H9 (cell line): Measurements from ENCODE around the gene DPM1. TPM values are rescaled to one million over a fixed set of nuclear protein-coding genes. Genes with fewer than 3 reads are reported as not detected.

Experiments used
- DNase-seq: peaks from one replicate; pipeline ENCODE4 v3.0.0-alpha.2; 2017
- H2AFZ ChIP-seq: one replicate; pipeline ENCODE4 v1.6.1; 2013; ENCODE audit warnings: mild to moderate bottlenecking, low read length, control low read depth, moderate library complexity
- H2AK5ac ChIP-seq: 2 replicates; pipeline ENCODE4 v1.6.1; 2013; ENCODE audit warnings: low read length, control low read depth, mixed read lengths; ENCODE audit not compliant: insufficient read length
- H2BK120ac ChIP-seq: one replicate; pipeline ENCODE4 v1.6.1; 2013; ENCODE audit warnings: low read depth, mild to moderate bottlenecking, low read length, control low read depth, inconsistent platforms; ENCODE audit not compliant: poor library complexity, severe bottlenecking
- H2BK12ac ChIP-seq: 2 replicates; pipeline ENCODE4 v1.6.1; 2013; ENCODE audit warnings: low read length, control low read depth, mixed read lengths, low read depth; ENCODE audit not compliant: insufficient read length
- H2BK15ac ChIP-seq: 2 replicates; pipeline ENCODE4 v1.6.1; 2013; ENCODE audit warnings: low read depth, low read length, control low read depth
- H2BK20ac ChIP-seq: one replicate; pipeline ENCODE4 v1.6.1; 2013; ENCODE audit warnings: low read depth, mild to moderate bottlenecking, low read length, control low read depth, inconsistent platforms; ENCODE audit not compliant: poor library complexity, severe bottlenecking
- H2BK5ac ChIP-seq: 2 replicates; pipeline ENCODE4 v1.6.1; 2013; ENCODE audit warnings: low read length, control low read depth, mixed read lengths; ENCODE audit not compliant: insufficient read length
- H3K14ac ChIP-seq: 2 replicates; pipeline ENCODE4 v1.6.1; 2013; ENCODE audit warnings: low read length, control low read depth; ENCODE audit not compliant: insufficient read depth
- H3K18ac ChIP-seq: 2 replicates; pipeline ENCODE4 v1.6.1; 2013; ENCODE audit warnings: low read depth, mild to moderate bottlenecking, mixed read lengths, low read length, control low read depth; ENCODE audit not compliant: insufficient read length
- H3K23ac ChIP-seq: 2 replicates; pipeline ENCODE4 v1.6.1; 2013; ENCODE audit warnings: low read length, control low read depth, mixed read lengths, low read depth; ENCODE audit not compliant: insufficient read length
- H3K23me2 ChIP-seq: 2 replicates; pipeline ENCODE4 v1.6.1; 2013; ENCODE audit warnings: low read depth, mild to moderate bottlenecking, mixed read lengths, low read length, control low read depth; ENCODE audit not compliant: insufficient read length, poor library complexity, severe bottlenecking
- H3K27ac ChIP-seq: 2 replicates; pipeline ENCODE4 v1.5.1; 2013; ENCODE audit warnings: low read length, control low read depth, mixed read lengths, low read depth; ENCODE audit not compliant: insufficient read length
- H3K27me3 ChIP-seq: 2 replicates; pipeline ENCODE4 v1.6.1; 2013; ENCODE audit warnings: low read length, control low read depth, inconsistent platforms; ENCODE audit not compliant: insufficient read depth
- H3K4ac ChIP-seq: 2 replicates; pipeline ENCODE4 v1.6.1; 2013; ENCODE audit warnings: low read depth, mild to moderate bottlenecking, control low read depth, inconsistent platforms, low read length, moderate library complexity
- H3K4me1 ChIP-seq: 2 replicates; pipeline ENCODE4 v1.6.1; 2013; ENCODE audit warnings: low read length, control low read depth, inconsistent platforms; ENCODE audit not compliant: insufficient read depth
- H3K4me2 ChIP-seq: 2 replicates; pipeline ENCODE4 v1.6.1; 2013; ENCODE audit warnings: low read length, control low read depth, mixed read lengths; ENCODE audit not compliant: insufficient read length, insufficient read depth
- H3K56ac ChIP-seq: 2 replicates; pipeline ENCODE4 v1.6.1; 2013; ENCODE audit warnings: low read depth, mild to moderate bottlenecking, mixed read lengths, low read length, control low read depth; ENCODE audit not compliant: insufficient read length
- H3K79me1 ChIP-seq: 2 replicates; pipeline ENCODE4 v1.6.1; 2013; ENCODE audit warnings: low read depth, mild to moderate bottlenecking, moderate library complexity, low read length, control low read depth, inconsistent platforms; ENCODE audit not compliant: insufficient read depth, poor library complexity, severe bottlenecking
- H3K79me2 ChIP-seq: 2 replicates; pipeline ENCODE4 v1.6.1; 2013; ENCODE audit warnings: low read length, control low read depth, inconsistent platforms; ENCODE audit not compliant: insufficient read depth
- H3K9ac ChIP-seq: 2 replicates; pipeline ENCODE4 v1.6.1; 2013; ENCODE audit warnings: low read length, control low read depth, mixed read lengths; ENCODE audit not compliant: insufficient read length; ENCODE audit errors: extremely low read depth
- H3K9me3 ChIP-seq: one replicate; pipeline ENCODE4 v1.6.1; 2013; ENCODE audit warnings: low read depth, low read length, inconsistent platforms; ENCODE audit not compliant: control insufficient read depth
- H3T11ph ChIP-seq: one replicate; pipeline ENCODE4 v1.6.1; 2013; ENCODE audit warnings: mild to moderate bottlenecking, low read length, control low read depth, inconsistent platforms
- H4K20me1 ChIP-seq: one replicate; pipeline ENCODE4 v1.6.1; 2013; ENCODE audit not compliant: control insufficient read depth, insufficient read length, insufficient read depth
- H4K5ac ChIP-seq: 2 replicates; pipeline ENCODE4 v1.6.1; 2013; ENCODE audit warnings: low read depth, mild to moderate bottlenecking, mixed read lengths, low read length, control low read depth; ENCODE audit not compliant: insufficient read length
- H4K8ac ChIP-seq: replicated peaks from 2 replicates; pipeline ENCODE4 v1.6.1; 2013; ENCODE audit warnings: low read length, control low read depth, mixed read lengths, low read depth; ENCODE audit not compliant: insufficient read length
- H4K91ac ChIP-seq: 2 replicates; pipeline ENCODE4 v1.6.1; 2013; ENCODE audit warnings: low read depth, mild to moderate bottlenecking, moderate library complexity, mixed read lengths, low read length, control low read depth; ENCODE audit not compliant: insufficient read length
- H3K27ac Mint-ChIP-seq, 3 experiments: 2 replicates in 2 of 3; 3 replicates in 1 of 3; pipeline ENCODE4 v1.8.0; 2020 to 2021; ENCODE audit warnings: mixed read lengths in 3 of 3, mild to moderate bottlenecking in 1 of 3, moderate library complexity in 1 of 3
- H3K27me3 Mint-ChIP-seq: 2 replicates; pipeline ENCODE4 v1.8.0; 2021; ENCODE audit warnings: low read depth, mild to moderate bottlenecking, moderate library complexity, mixed read lengths
- H3K36me3 Mint-ChIP-seq, 3 experiments: 2 replicates in 2 of 3; 3 replicates in 1 of 3; pipeline ENCODE4 v1.8.0; 2020 to 2021; ENCODE audit warnings: low read depth in 3 of 3, mixed read lengths in 3 of 3; ENCODE audit not compliant: insufficient read depth in 1 of 3
- H3K4me1 Mint-ChIP-seq, 2 experiments: 2 replicates each; pipeline ENCODE4 v1.8.0; 2020; ENCODE audit warnings: mixed read lengths in 2 of 2
- H3K4me3 Mint-ChIP-seq, 2 experiments: 2 replicates in 1 of 2; 3 replicates in 1 of 2; pipeline ENCODE4 v1.8.0; 2020 to 2021; ENCODE audit warnings: mild to moderate bottlenecking in 2 of 2, mixed read lengths in 2 of 2, moderate library complexity in 1 of 2
- H3K9me3 Mint-ChIP-seq, 2 experiments: 2 replicates in 1 of 2; 3 replicates in 1 of 2; pipeline ENCODE4 v1.8.0; 2020; ENCODE audit warnings: mild to moderate bottlenecking in 2 of 2, mixed read lengths in 2 of 2, moderate library complexity in 1 of 2
- WGBS: extraction: QIAGEN DNeasy Blood & Tissue Kit; methylation state at CpG from one replicate; pipeline ENCODE4 v1.1.7; 2013; ENCODE audit warnings: missing lambda C conversion rate, low lambda C conversion rate, mixed read lengths; ENCODE audit not compliant: insufficient read length; ENCODE audit errors: extremely low coverage; 5-methylcytosine and 5-hydroxymethylcytosine counted together
- total RNA-seq: library from RNA; stranded (reverse); gene quantifications from 2 replicates; pipeline ENCODE4 v1.2.1, GENCODE V29; 2021
- TF ChIP-seq, protein P1 (sequence below): fragments of 200-600 bp; sonication (generic); conservative IDR thresholded peaks from 3 replicates; pipeline ENCODE4 v1.8.0; 2021; ENCODE audit warnings: antibody characterized with exemption, mild to moderate bottlenecking

The DPM1 gene
- total RNA-seq, 1 experiment from 2014 or later: 64.0 TPM

DNA sequence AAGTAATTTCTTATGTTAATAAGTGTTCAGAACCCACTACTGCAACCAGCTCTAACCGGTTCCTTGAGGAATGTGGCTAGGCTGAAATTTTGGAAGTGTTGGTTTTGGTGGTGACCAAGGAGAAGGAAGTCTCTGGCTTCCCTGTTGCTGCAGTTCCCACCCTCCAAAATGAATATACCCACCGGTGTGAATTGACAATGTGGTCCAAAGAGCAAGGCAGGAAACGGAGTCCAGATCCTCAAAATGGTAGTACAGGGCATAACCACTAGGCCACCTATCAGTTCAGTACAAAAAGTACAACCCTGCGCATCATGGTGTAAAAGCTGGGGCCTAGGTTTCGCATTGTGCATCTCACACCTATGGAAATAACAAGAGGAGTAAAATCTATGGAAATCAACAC, 29.9 kb downstream of the DPM1 start:
- no peaks in the 10 kb centered on the region for H3K27me3 Mint-ChIP-seq
- peaks cover 0 to 7% of the 10 kb centered on the region in 2 experiments; a peak in 2 of 5 replicates for H3K9me3 Mint-ChIP-seq
- H2AFZ ChIP-seq: no peak overlapping the region
- no peak overlapping the region for H3K18ac ChIP-seq
- H3K27ac ChIP-seq: no peak overlapping the region
- H3K9ac ChIP-seq: peak overlapping the region; percentile 21
- H3K27ac Mint-ChIP-seq: peak overlapping the region; percentile 82 to 99 (median 99); a peak in 3 of 7 replicates
- H3K4me1 ChIP-seq: peaks cover 6% of the 10 kb centered on the region
- H4K20me1 ChIP-seq: no peaks in the 10 kb centered on the region
- no peak for DNase-seq
- TF ChIP-seq, protein P1, sequence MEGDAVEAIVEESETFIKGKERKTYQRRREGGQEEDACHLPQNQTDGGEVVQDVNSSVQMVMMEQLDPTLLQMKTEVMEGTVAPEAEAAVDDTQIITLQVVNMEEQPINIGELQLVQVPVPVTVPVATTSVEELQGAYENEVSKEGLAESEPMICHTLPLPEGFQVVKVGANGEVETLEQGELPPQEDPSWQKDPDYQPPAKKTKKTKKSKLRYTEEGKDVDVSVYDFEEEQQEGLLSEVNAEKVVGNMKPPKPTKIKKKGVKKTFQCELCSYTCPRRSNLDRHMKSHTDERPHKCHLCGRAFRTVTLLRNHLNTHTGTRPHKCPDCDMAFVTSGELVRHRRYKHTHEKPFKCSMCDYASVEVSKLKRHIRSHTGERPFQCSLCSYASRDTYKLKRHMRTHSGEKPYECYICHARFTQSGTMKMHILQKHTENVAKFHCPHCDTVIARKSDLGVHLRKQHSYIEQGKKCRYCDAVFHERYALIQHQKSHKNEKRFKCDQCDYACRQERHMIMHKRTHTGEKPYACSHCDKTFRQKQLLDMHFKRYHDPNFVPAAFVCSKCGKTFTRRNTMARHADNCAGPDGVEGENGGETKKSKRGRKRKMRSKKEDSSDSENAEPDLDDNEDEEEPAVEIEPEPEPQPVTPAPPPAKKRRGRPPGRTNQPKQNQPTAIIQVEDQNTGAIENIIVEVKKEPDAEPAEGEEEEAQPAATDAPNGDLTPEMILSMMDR: peak; percentile 13; the same call in 1 of the 3 replicates
- H3K36me3 Mint-ChIP-seq: peaks cover 35 to 78% (median 68%) of the 10 kb centered on the region in 3 experiments
- H3K4ac ChIP-seq: no peak overlapping the region
- WGBS: no CpG with 5 or more reads among the region's 5 CpGs
- no peak overlapping the region for H4K91ac ChIP-seq
- H2BK12ac ChIP-seq: no peak overlapping the region
- H3K79me2 ChIP-seq: peaks cover 55% of the 10 kb centered on the region
- H2BK120ac ChIP-seq: no peak overlapping the region
- H3K23ac ChIP-seq: no peak overlapping the region
- no peak overlapping the region for H4K5ac ChIP-seq
- no peak overlapping the region for H4K8ac ChIP-seq
- H3K23me2 ChIP-seq: peaks cover 14% of the 10 kb centered on the region
- H2BK20ac ChIP-seq: no peak overlapping the region
- H3K4me1 Mint-ChIP-seq: peaks cover 49 to 56% of the 10 kb centered on the region in 2 experiments
- no peaks in the 10 kb centered on the region for H3K79me1 ChIP-seq
- H3K4me2 ChIP-seq: peak overlapping the region; percentile 93
- no peaks in the 10 kb centered on the region for H3K27me3 ChIP-seq
- no peak overlapping the region for H3K56ac ChIP-seq
- H3T11ph ChIP-seq: no peak overlapping the region
- no peaks in the 10 kb centered on the region for H3K9me3 ChIP-seq
- no peak overlapping the region for H2BK5ac ChIP-seq
- no peak overlapping the region for H2BK15ac ChIP-seq
- no peak overlapping the region for H3K14ac ChIP-seq
- H2AK5ac ChIP-seq: no peak overlapping the region
- peak overlapping the region; percentile 92 to 95 for H3K4me3 Mint-ChIP-seq
